ENCODE data around the gene SPPL2B. TPM values are rescaled to one million over a fixed set of nuclear protein-coding genes. Genes with fewer than 3 reads are reported as not detected.

Gene SPPL2B
- total RNA-seq, 1 donor from 2014 or later = 76.4 TPM

DNA sequence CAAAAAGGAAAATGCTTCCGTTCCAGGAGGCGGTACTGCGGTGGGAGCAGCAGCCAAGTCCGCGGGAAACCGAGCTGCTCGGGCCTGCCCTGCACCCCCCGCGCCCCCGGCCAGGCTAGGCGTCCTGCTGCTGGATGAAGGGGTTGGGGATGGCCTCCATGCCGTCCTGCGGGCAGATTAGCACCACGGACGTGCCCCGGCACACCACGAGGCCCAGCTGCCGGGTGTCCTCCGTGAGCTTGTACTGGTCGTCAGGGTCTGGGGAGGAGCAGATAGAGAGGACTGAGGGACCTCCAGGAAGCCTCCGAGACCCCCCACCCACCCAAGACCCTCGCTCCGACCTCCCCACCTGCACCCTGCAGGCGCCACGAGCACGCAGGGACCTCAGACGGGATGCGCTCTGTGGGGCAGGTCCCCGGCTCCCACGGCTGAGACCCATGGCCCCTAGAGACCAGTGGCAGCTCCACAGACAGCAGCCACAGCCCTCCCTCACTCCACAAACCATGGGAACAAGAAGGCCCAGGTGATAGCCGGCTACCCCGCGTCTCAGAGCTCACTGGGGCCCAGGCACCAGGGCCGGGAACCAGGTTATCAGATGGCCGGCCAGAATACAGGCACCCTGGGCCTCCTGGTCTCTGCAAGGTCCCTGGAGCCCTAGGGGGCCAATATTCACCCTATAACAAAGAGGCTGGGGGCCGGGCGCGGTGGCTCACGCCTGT is 6.8 kb upstream of the SPPL2B start:
- intact Hi-C loops (cut with micrococcal nuclease) = no loop called here

DNA sequence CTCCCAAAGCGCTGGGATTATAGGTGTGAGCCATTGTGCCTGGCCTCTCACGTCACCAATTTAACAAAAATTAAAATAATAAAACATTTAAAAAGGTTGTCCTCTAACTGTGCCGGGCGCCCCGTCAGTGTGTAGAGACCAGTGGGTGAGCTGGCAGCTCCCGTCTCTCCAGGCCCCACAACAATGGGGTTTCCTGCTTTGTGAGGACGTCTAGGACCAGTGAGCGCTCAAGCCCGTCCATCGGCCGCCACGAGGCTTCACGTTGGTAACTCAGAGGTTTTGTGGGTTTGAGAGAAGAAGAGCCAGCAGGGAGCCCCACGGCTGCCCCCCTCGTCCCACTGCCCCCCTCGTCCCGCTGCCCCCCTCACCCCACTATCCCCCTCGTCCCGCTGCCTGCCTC is 4.8 kb upstream of the SPPL2B start:
- intact Hi-C loops (cut with micrococcal nuclease) = no loop called here

DNA sequence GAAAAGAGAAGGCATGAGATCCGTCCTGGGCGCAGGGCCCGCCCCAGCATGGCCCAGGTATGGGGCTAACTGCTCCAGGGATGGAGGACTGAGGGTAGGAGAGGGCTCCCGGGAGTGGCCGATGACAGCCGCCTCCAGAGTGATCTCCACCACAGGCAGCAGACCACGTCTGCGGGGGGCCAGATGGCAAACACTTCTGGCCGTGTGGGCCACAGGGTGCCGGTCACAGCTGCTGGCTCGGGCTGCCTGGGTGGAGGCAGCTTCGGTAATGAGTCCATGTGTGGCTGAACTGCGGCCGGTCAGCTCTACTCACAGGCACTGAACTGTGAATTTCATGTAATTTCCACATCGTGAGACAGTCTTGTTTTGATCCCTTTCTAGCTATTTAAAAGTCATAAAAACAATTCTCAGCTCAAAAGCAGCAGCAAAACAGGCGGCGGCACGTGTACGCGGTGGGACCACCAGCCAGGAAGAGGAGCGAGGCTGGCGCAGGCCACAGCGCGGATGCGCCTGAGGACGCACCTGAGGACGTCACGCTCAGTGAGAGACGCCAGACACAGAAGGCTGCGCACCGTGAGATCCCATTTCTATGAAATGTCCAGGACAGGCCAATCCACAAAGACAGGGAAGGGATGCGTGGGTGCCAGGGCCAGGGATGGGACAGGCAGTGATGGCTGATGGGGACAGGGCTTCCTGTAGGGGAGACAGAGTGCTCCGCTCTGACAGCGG is 4.1 kb upstream of the SPPL2B start:
- intact Hi-C loops (cut with micrococcal nuclease) = no loop called here

DNA sequence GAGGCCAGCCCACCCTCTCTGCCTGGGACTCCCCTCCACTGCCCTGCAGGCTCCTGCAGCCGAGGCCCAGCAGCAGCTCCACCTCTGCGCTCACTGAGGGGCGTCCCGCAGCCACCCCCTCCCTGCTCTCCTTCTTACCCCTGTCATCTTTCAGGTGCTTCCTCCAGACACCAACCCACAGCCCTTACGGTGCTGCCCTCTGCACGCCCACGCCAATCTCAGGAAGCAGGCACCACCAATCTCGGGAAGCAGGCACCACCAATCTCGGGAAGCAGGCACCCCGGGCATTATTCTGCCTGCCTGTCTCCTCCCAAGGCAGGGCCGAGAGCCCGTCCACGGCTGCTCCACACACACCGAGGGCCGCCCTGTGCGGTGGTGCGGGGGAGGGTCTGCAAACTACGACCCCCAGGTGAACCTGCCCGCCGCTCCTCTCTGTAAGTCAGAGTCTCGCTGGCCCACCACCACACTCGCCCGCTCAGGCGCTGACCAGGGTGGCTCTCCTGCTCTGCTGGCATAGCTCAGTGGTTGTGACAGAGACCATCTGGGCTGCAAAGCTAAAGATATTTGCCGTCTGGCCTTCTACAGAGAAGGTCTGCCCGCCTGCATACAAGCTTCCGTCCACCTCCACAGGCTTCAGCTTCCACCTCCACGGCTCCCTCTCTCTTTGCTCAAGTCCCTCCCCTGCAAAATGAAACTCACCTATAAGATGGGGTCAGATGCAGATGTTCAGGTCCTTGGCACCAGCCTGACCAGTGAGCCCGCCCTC is 3.0 kb upstream of the SPPL2B start:
- intact Hi-C loops (cut with micrococcal nuclease) = loop anchor here (5.0 kb wide), 1 partner anchor 67 kb away; no protein-coding TSS in a partner anchor

DNA sequence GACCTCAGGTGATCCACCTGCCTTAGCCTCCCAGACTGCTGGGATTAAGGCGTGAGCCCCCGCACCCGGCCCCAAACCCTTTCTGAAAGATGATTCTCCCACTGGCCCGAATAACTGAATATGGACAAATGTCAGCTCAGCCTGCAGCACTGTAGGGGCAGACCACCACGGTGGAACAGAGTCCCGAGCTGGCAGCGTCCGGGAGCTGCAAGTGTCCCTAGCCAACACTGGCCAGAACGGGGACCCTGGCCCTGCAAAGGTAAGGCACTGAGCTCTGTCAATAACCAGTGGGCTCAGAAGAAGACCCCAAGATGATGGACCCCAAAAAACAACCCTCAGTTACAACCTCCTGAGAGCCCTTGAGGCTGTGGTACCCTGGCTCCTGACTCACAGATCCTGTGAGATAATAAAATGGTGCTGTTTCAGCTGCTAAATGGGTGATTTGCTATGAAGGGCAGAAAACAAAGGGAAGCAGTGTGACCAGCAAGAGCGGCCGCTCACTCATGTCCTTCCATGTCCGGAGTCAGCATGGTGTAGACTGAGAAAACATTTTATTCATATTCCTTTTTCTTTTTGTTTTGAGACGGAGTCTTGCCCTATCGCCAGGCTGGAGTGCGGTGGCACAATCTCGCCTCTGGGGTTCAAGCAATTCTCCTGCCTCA is 1.7 kb upstream of the SPPL2B start:
- intact Hi-C loops (cut with micrococcal nuclease) = loop anchor here (5.0 kb wide), 1 partner anchor 65 kb away; no protein-coding TSS in a partner anchor

DNA sequence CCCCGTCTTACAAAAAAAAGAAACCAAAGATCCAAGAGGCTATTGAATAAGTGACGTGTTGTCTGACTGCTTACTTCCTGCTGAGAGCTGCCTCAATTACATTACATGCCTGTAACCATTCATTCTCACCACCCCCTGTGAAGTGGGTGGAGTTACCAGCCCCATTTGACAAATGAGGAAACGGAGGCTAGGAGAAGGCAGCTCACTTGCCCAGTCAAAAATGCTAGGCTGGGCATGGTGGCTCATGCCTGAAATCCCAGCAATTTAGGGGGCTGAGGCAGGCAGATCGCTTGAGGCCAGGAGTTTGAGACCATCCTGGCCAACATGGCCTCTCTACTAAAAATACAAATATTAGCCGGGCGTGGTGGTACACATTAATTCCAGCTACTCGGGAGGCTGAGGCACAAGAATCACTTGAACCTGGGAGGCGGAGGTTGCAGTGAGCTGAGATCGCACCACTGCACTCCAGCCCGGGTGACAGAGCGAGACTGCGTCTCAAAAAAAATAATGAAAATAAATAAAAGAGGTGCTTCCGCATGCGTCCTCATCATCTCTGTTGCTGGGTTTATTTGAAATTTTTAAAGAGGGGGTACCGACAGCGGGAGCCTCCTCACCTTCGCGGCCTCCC is 597 bp upstream of the SPPL2B start:
- intact Hi-C loops (cut with micrococcal nuclease) = loop anchor here (1.0 to 5.0 kb wide), 3 partner anchors 64 to 177 kb away; partner anchors contain the start of genes AP3D1, PLEKHJ1 and SF3A2

DNA sequence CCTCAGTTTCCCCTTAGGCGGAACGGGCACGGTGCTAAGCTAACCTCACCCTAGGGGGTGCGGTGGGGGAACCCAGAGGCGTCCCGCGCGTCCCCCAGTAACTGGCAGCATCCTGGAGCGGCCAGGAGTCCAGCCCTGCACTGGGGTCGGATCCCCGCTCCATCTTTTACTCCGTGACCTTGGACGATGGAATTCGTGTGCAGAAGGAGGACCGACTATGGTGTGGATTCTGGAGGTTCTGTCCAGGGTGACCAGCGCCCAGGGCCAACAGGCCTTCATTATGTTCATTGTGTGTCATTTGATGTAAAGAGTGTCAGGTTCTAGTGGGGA is 630 bp downstream of the SPPL2B start:
- intact Hi-C loops (cut with micrococcal nuclease) = loop anchor here (5.0 kb wide), 1 partner anchor 63 kb away; no protein-coding TSS in a partner anchor

DNA sequence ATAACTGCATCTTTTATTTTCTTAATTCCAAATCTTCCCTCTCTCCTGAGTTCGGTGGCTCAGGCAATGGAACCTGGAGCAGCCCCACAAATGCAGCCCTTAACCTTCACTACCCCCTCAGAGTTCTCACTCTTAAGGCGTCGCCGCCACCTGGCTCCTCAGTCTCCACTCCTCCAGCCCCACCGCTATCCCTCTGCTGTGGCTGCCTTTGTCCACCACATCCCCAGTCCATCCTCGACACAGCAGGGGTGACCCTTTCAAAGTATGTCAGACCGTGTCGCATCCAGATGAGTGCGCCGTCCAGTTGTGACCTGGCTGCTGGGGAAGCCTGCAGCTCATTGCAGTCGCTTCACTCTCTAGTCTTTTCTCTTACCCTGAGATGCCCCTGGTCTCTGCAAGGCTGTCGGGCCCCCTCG is 1.0 kb downstream of the SPPL2B start:
- intact Hi-C loops (cut with micrococcal nuclease) = loop anchor here (5.0 kb wide), 1 partner anchor 63 kb away; no protein-coding TSS in a partner anchor

DNA sequence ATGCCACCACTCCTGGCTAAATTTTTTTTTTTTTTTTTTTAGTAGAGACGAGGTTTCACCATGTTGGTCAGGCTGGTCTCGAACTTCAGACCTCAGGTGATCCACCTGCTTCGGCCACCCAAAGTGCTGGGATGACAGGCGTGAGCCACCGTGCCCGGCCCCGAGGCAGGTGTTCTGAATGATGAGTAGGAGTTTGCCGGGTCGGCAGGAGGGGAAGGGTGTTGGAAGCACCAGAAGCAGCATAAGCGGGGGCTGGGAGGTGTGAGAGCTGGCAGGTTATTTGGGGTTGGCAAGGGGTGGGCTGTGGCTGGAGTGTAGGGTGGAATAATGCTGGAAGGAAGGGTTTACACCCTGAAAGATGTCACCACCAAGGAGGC is 1.8 kb downstream of the SPPL2B start:
- intact Hi-C loops (cut with micrococcal nuclease) = no loop called here

DNA sequence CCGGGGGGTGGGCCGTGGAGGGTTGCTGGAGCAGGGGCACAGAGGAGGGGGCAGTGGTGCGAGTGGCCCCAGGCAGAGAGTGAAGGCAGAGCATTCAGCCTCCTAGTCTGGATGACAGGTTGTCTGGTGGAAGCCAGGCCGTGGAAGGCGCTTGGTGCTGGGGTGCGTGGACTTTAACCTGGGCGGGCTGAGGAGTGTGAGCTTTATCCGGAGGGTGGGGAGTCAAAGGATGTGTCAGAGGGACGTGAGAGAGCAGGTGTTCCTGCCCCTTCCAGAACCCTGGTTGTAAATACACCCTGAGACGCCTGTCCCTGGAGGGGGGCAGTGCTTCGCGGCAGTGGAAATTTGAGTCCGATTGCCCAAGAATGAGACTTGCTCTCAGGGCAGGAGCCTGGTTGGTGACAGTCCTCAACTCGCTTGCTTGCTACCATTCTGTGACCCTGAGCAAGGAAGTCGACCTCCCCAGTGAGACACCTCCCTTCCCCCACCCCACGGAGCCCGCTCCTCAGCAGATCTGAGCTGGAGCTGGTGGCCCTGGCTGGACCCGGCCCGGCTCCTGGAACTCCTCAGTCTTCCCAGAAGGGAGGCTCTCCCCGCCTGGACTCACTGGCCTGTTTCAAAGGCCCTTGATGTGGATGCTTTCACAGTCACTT is 2.3 kb downstream of the SPPL2B start:
- intact Hi-C loops (cut with micrococcal nuclease) = no loop called here

DNA sequence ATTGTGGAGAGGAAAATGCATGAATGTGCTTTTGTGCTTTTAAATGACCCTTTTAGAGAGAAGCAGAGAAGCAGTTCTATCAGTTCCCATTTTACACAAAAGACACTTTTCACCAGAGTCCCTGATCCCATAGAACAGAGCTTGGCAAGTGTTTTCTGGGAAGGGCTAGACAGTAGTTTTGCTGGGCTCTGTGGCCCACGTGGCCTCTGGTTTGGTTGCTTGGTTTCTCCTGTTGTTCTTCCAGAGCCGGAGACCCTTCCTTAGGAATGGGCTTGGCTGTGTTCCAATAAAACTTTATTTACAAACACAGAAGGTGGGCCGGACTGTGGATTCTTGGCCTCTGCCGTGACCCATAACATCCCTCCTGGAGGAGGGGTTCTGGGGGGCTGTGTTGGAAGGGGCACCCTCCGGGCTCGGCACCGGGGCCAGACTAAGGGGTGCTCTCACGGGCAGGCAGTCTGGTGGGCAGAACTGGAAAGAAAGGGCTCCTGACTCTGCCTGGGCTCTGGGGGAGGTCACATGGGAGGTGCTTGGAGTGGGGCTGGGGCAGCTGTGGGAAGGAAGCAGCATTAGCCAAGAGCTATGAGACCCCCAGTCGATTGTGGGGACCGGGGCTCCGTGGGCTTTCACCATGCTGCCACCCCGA is 3.2 kb downstream of the SPPL2B start:
- intact Hi-C loops (cut with micrococcal nuclease) = no loop called here

DNA sequence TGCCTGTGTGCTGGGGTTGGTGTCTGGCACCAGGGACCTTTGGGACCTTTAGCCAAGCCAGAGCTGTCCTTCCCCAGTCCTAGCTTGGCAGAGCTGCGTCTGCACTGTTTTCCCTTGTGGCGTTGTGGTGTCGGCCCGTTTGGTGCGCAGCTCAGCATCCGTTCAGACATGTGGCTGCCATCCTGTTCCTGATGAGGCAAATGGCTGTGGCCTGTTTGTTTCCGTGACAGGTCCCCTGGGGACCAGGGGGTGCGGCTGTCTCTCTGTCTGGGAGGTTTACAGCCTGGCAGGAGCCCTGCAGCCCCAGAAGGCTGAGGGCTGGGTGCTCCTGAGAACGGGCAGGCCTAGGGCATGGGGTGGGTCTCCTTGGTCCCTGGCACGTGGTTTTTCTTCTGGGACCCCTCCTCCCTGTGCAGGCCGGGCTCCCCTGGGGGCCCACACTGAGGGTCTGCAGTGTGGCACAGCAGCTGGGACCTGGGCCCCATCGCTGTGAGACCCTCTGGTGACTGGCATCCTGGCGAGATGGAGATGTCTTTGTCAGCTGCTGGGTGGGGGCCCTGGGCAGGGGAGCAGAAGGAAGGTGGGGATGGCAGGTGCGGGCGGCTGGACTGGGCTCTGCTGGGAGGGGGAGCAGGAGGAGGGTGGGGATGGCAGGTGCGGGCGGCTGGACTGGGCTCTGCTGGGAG is 4.0 kb downstream of the SPPL2B start:
- intact Hi-C loops (cut with micrococcal nuclease) = no loop called here

DNA sequence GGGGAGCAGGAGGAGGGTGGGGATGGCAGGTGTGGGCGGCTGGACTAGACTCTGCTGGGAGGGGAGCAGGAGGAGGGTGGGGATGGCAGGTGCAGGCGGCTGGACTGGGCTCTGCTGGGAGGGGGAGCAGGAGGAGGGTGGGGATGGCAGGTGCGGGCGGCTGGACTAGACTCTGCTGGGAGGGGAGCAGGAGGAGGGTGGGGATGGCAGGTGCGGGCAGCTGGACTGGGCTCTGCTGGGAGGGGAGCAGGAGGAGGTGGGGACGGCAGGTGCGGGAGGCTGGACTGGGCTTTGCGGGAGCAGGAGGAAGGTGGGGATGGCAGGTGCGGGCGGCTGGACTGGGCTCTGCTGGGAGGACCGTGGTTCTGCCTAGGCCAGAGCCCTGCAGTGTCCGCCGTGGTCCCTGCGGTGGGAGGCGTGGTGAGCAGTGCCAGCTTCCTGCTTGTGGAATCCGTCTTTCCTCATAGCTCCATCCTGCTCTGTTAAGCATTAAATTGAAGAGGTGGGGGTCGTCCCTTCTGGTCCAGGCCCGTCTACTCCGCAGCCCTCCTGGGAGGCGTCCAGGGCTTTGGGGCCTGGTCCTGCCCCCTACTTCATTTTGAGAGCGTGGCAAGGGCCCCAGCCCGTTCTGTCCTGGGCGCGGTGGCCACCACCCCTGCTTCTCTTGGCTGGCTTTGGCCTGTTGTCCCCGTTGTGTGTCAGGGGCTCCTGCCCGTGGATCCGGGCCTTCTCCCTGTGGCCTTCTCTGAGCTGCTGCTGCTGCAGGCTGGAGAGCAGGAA is 4.7 kb downstream of the SPPL2B start:
- intact Hi-C loops (cut with micrococcal nuclease) = no loop called here

DNA sequence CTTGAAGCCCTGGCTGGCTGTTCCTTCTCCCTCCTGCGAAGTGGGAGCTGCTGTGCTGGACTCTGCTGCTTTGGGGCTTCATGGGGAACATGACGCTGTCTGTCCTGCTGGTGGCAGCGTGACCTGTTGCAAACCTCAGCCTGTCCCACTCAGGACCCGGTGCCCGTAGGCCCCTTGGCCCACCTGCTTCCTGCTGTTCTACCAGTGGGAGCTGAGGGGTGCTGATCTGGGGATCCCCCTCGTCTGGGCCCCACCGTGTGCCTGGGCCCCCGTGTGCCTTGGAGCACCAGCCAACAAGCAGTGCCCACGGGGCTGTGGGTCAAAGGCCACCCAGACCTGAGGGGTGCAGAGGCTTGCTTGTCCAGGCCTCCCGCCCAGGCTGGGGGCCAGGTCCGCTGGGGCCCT is 5.3 kb downstream of the SPPL2B start:
- intact Hi-C loops (cut with micrococcal nuclease) = no loop called here

DNA sequence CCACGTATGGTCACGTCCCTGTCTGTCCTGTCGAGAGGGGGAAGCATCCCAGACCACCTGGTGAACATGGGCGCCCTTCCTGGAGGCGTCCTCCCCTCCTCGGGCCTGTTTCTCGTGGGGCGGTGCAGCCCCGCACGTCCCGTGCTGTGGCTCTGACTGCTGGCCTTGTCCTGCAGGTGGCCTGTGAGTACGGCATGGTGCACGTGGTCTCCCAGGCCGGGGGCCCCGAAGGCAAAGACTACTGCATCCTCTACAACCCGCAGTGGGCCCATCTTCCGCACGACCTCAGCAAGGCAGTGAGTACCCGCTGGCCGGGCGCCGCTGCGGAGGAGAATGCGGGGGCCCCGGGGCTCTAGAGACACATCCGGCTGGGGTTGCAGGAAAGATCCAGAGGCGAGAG is 5.9 kb downstream of the SPPL2B start:
- intact Hi-C loops (cut with micrococcal nuclease) = no loop called here

DNA sequence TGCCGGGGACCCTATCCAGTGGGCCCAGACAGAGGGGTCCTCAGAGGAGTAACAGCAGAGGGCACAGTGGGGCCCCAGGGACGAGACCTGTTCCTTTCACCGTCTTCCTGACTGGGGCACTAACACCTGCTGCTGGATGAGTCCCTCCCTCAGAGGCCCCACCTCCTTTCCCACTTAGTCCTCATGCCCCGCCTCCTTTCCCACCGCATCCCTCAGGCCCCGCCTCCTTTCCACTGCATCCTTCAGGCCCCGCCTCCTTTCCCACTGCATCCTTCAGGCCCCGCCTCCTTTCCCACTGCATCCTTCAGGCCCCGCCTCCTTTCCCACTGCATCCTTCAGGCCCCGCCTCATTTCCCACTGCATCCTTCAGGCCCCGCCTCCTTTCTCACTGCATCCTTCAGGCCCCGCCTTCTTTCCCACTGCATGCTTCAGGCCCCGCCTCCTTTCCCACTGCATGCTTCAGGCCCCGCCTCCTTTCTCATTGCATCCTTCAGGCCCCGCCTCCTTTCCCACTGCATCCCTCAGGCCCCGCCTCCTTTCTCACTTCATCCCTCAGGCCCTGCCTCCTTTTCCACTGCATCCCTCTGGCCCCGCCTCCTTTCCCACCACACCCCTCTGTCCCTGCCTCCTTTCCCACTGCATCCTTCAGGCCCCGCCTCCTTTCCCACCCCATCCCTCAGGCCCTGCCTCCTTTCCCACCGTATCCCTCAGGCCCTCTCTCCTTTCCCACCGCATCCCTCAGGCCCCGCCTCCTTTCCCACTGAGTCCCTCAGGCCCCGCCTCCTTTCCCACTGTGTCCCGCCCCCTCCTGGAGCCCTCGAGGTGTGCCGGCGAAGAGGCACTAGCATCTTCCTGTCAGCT is 6.7 kb downstream of the SPPL2B start:
- intact Hi-C loops (cut with micrococcal nuclease) = no loop called here

DNA sequence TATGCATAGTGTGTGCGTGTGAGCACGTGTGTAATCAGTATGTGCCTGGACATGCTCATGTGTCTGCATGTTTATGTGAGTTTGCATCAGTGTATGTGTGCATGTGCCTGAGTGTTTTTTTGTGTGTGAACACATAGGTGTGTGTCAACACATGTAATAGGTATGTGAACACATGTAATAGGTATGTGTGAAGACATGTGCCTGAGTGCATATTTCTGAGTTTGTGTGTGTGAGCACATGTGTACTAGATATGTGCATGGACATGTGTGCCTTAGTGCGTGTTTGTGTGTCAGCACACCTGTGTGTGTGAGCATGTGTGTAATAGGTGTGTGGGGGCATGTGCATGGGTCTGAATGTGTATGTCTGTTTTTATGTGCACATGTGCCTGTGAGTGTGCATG is 7.4 kb downstream of the SPPL2B start:
- intact Hi-C loops (cut with micrococcal nuclease) = no loop called here

Data from T-helper 2 cell treated with Interferon-gamma antibody and Interleukin-4, amounts not matched to agents 100 ng/mL and 5 ng/mL, for 36 hours (primary cell).